HCT116 (cell line): ENCODE measurements around the gene LDHAL6B. TPM values are rescaled to one million over a fixed set of nuclear protein-coding genes. Genes with fewer than 3 reads are reported as not detected.
"Not testable (repeated sequence)": the region's sequence is repeated elsewhere in the genome, so short reads cannot be mapped to it uniquely, and the experiment has no call there.

Experiments
- ATAC-seq: fragments of 200-7000 bp; cut with Tn5 transposase; 2 replicates; pipeline ENCODE4 v1.9.1; 2020; ENCODE audit warnings: mild to moderate bottlenecking, moderate library complexity
- BruUV-seq: library from RNA; stranded (reverse); fragments of 400-500 nt; replicated peaks from 2 replicates; lab custom pipeline; 2021; lab: Mats Ljungman, UMichigan
- CTCF ChIA-PET: fragments of 300-600 bp; sonication (Branson Sonifier 250); formaldehyde crosslinking; loops from one replicate; lab custom pipeline; 2021; ENCODE audit warnings: antibody characterized with exemption; lab: Charles Lee
- POLR2A ChIA-PET: fragments of 300-600, 350-600 bp; sonication (Branson Sonifier 250); formaldehyde crosslinking; loops from one replicate; lab custom pipeline; 2021; ENCODE audit warnings: antibody characterized with exemption; lab: Charles Lee
- RAD21 ChIA-PET, 2 experiments: fragments of 300-600 bp; sonication (Branson Sonifier 250); formaldehyde crosslinking; loops; one replicate each; lab custom pipeline; 2023; ENCODE audit warnings: low total read pairs in 2 of 2; ENCODE audit not compliant: uncharacterized antibody in 2 of 2, unreplicated experiment in 2 of 2, low non-redundant PET in 1 of 2; lab: Charles Lee
- DNase-seq: peaks from one replicate; pipeline ENCODE4 v3.0.0-alpha.2; 2010; ENCODE audit warnings: low read depth, low spot score
- H2AFZ ChIP-seq: fragments of 200-600 bp; shearing (Covaris generic), sonication (generic); 2 replicates; pipeline ENCODE4 v1.6.1; 2017; ENCODE audit warnings: low read depth, mixed run types, mixed read lengths, antibody characterized with exemption, low read length; ENCODE audit not compliant: poor library complexity, severe bottlenecking
- H3K27ac ChIP-seq: 2 replicates; pipeline ENCODE4 v1.5.1; 2012; ENCODE audit warnings: low read depth, low read length
- H3K27me3 ChIP-seq: fragments of 200-600 bp; sonication (generic); 2 replicates; pipeline ENCODE4 v1.6.1; 2016; ENCODE audit warnings: mixed run types, low read length, mixed read lengths; ENCODE audit not compliant: insufficient read depth
- H3K36me3 ChIP-seq, 2 experiments: fragments of 200-500 bp in 1 of 2; fragments of 200-600 bp in 1 of 2; sonication (Bioruptor generic) in 1 of 2; sonication (generic) in 1 of 2; 2 replicates each; pipeline versions ENCODE4 v1.5.1 to v1.6.1; 2014 to 2016; ENCODE audit warnings: low read length in 2 of 2, inconsistent platforms in 1 of 2, mixed read lengths in 1 of 2, mixed run types in 1 of 2; ENCODE audit not compliant: insufficient read depth in 2 of 2, control insufficient read depth in 1 of 2
- H3K4me1 ChIP-seq, 2 experiments: fragments of 200-600 bp in 1 of 2; sonication (generic) in 1 of 2; 2 replicates each; pipeline versions ENCODE4 v1.5.1 to v1.6.1; 2012 to 2017; ENCODE audit warnings: low read length in 2 of 2, inconsistent platforms in 1 of 2, mild to moderate bottlenecking in 1 of 2, mixed read lengths in 1 of 2, mixed run types in 1 of 2, moderate library complexity in 1 of 2; ENCODE audit not compliant: insufficient read depth in 2 of 2, control insufficient read depth in 1 of 2
- H3K4me2 ChIP-seq: fragments of 200-600 bp; sonication (generic); 2 replicates; pipeline ENCODE4 v1.6.1; 2017; ENCODE audit warnings: mixed run types, low read length, mixed read lengths
- H3K4me3 ChIP-seq, 2 experiments: fragments of 200-600 bp in 1 of 2; sonication (generic) in 1 of 2; replicated peaks in 1 of 2; 2 replicates each; pipeline ENCODE4 v1.5.1; 2011 to 2016; ENCODE audit warnings: low read length in 2 of 2, control low read depth in 1 of 2, low read depth in 1 of 2, mild to moderate bottlenecking in 1 of 2, mixed read lengths in 1 of 2, mixed run types in 1 of 2
- H3K79me2 ChIP-seq: fragments of 200-600 bp; sonication (generic); 2 replicates; pipeline ENCODE4 v1.6.1; 2017; ENCODE audit warnings: mild to moderate bottlenecking, mixed run types, low read length, moderate library complexity, mixed read lengths; ENCODE audit not compliant: insufficient read depth
- H3K9ac ChIP-seq: fragments of 200-600 bp; sonication (generic); 2 replicates; pipeline ENCODE4 v1.6.1; 2016; ENCODE audit warnings: low read length, mixed read lengths
- H3K9me2 ChIP-seq: fragments of 200-600 bp; sonication (generic), shearing (Covaris generic); 2 replicates; pipeline ENCODE4 v1.6.1; 2017; ENCODE audit warnings: mixed run types, mild to moderate bottlenecking, moderate library complexity; ENCODE audit not compliant: insufficient read depth
- H3K9me3 ChIP-seq, 2 experiments: fragments of 200-500 bp in 1 of 2; fragments of 200-600 bp in 1 of 2; sonication (Bioruptor generic) in 1 of 2; sonication (generic) in 1 of 2; 2 replicates each; pipeline ENCODE4 v1.6.1; 2014 to 2017; ENCODE audit warnings: low read length in 2 of 2, mixed read lengths in 2 of 2, inconsistent platforms in 1 of 2, low read depth in 1 of 2, mild to moderate bottlenecking in 1 of 2, mixed run types in 1 of 2, moderate library complexity in 1 of 2; ENCODE audit not compliant: control insufficient read depth in 1 of 2, insufficient read depth in 1 of 2
- H4K20me1 ChIP-seq: fragments of 200-600 bp; sonication (generic), shearing (Covaris generic); 2 replicates; pipeline ENCODE4 v1.6.1; 2017; ENCODE audit warnings: mixed run types, mild to moderate bottlenecking, moderate library complexity; ENCODE audit not compliant: insufficient read depth
- ELF1 ChIP-seq: IDR thresholded peaks from 2 replicates; pipeline ENCODE4 v1.6.1; 2012; ENCODE audit warnings: low read depth, borderline replicate concordance
- EZH2 ChIP-seq: fragments of 200-600 bp; sonication (generic); IDR thresholded peaks from 2 replicates; pipeline ENCODE4 v1.6.1; 2017; ENCODE audit warnings: antibody characterized with exemption, mixed run types
- EZH2phosphoT487 ChIP-seq: fragments of 200-600 bp; IDR thresholded peaks from 2 replicates; pipeline ENCODE4 v1.6.1; 2018; ENCODE audit warnings: antibody characterized with exemption, borderline replicate concordance
- FOSL1 ChIP-seq: IDR thresholded peaks from 2 replicates; pipeline ENCODE4 v1.6.1; 2012; ENCODE audit warnings: low read depth
- JUND ChIP-seq: IDR thresholded peaks from 2 replicates; pipeline ENCODE4 v1.6.1; 2012
- RAD21 ChIP-seq: IDR thresholded peaks from 2 replicates; pipeline ENCODE4 v1.6.1; 2012; ENCODE audit warnings: low read depth, mild to moderate bottlenecking
- SIN3A ChIP-seq: IDR thresholded peaks from 2 replicates; pipeline ENCODE4 v1.6.1; 2012; ENCODE audit warnings: low read depth
- SP1 ChIP-seq: IDR thresholded peaks from 2 replicates; pipeline ENCODE4 v1.6.1; 2012; ENCODE audit warnings: low read depth
- SRF ChIP-seq: IDR thresholded peaks from 2 replicates; pipeline ENCODE4 v1.6.1; 2012; ENCODE audit warnings: low read depth
- TCF7L2 ChIP-seq: IDR thresholded peaks from 2 replicates; pipeline ENCODE4 v1.7.0; 2011; ENCODE audit warnings: borderline replicate concordance, inconsistent platforms; ENCODE audit not compliant: insufficient read depth, insufficient read length; ENCODE audit errors: extremely low read depth
- YY1 ChIP-seq: IDR thresholded peaks from 2 replicates; pipeline ENCODE4 v1.6.1; 2011; ENCODE audit warnings: low read length, low read depth, moderate library complexity, mild to moderate bottlenecking; ENCODE audit not compliant: insufficient replicate concordance; ENCODE audit errors: extremely low read depth
- ZFX ChIP-seq: fragments of 450-650 bp; IDR thresholded peaks from 2 replicates; pipeline ENCODE4 v1.6.1; 2017
- ZNF274 ChIP-seq: fragments of 200-500 bp; sonication (Bioruptor generic); IDR thresholded peaks from 2 replicates; pipeline ENCODE4 v1.6.1; 2014; ENCODE audit warnings: mild to moderate bottlenecking, low read depth, low read length, inconsistent platforms
- intact Hi-C: fragments of 100-400 bp; cut with micrococcal nuclease; formaldehyde crosslinking; loops from 2 replicates; pipeline ENCODE4 v1.10.0; 2022
- total RNA-seq: library from RNA; stranded (reverse); gene quantifications from one replicate; pipeline ENCODE4 v1.2.1, GENCODE V29; 2021; ENCODE audit not compliant: unreplicated experiment
- TF ChIP-seq, protein P1 (sequence below), 3 experiments: fragments of 200-600 bp in 1 of 3; sonication (generic) in 1 of 3; IDR thresholded peaks in 2 of 3; conservative IDR thresholded peaks in 1 of 3; 2 replicates each; pipeline ENCODE4 v1.5.1; 2012 to 2017; ENCODE audit warnings: low read depth in 2 of 3, low read length in 2 of 3, antibody characterized with exemption in 1 of 3, borderline replicate concordance in 1 of 3, control low read depth in 1 of 3, mild to moderate bottlenecking in 1 of 3, mixed read lengths in 1 of 3, mixed run types in 1 of 3, moderate library complexity in 1 of 3; ENCODE audit not compliant: insufficient read depth in 1 of 3
- TF ChIP-seq, protein P2 (sequence below): IDR thresholded peaks from 2 replicates; pipeline ENCODE4 v1.6.1; 2012
- TF ChIP-seq, protein P3 (sequence below): IDR thresholded peaks from 2 replicates; pipeline ENCODE4 v1.6.1; 2011; ENCODE audit warnings: mild to moderate bottlenecking, low read length, moderate library complexity; ENCODE audit not compliant: insufficient replicate concordance; ENCODE audit errors: extremely low read depth

Gene LDHAL6B
- total RNA-seq, 1 experiment from 2014 or later: not detected

DNA sequence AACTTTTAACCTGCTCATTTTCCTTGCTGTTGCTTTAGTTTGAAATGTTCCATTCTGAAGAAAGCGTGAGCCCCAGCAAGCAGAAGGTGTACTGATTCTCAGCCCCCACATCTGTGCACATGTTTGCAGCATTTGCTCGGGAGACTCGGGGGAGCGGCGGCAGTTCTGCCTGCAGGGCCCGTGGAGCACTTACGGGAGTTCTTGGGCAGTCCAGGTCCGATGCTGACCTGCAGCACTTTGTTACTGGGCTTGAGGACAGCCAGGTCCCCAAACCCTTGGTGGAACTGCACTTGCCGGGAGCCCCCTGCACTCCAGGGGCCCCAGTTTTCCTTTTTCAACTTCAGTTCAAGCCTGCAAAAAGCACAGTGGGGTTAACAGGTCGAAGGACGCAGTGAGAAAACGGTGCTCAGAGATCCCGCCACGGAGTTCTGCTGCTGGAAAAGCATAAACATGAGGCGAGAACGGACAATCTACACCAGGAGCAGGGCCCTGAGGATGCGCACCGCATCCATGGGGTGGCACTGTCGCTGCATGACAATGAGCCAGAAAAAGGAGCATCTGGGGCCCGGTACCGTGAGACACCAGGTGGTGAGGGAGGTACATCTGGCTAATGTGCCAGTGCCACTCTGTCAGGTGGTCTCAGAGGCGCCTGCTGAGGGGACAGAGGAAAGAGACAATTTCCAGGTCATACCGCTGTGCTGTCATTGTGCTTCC lies 45.6 kb upstream of the LDHAL6B start:
- Histone ChIP-seq H3K9ac (no peak overlapping the region), H3K4me1 (peaks cover 8 to 9% of the 10 kb centered on the region in 2 experiments), H3K36me3 (peaks cover 7 to 13% of the 10 kb centered on the region in 2 experiments; a peak in 3 of 4 replicates), H3K4me2 (no peak overlapping the region), H4K20me1 (no peaks in the 10 kb centered on the region), H2AFZ (no peak overlapping the region), H3K4me3 (no peak overlapping the region), H3K79me2 (no peaks in the 10 kb centered on the region), H3K9me2 (no peaks in the 10 kb centered on the region), H3K9me3 (no peaks in the 10 kb centered on the region), H3K27ac (no peak overlapping the region), H3K27me3 (no peaks in the 10 kb centered on the region)
- CTCF ChIA-PET: interaction anchor here (1.1 to 1.9 kb wide), 3 partner anchors 333 to 368 kb away, joined by 4 to 10 read pairs (median 5); no protein-coding TSS in a partner anchor
- intact Hi-C loops: loop anchor here (2.0 kb wide), 2 partner anchors 332 to 340 kb away; no protein-coding TSS in a partner anchor
- peak; percentile 98 for ATAC-seq
- TF ChIP-seq JUND (no peak), EZH2 (no peak), EZH2phosphoT487 (no peak), ZNF274 (no peak), RAD21 (peak; percentile 74), FOSL1 (no peak), SIN3A (no peak), ZFX (no peak), SP1 (no peak), TCF7L2 (no peak), YY1 (no peak), ELF1 (no peak), SRF (no peak)
- TF ChIP-seq, protein P1, sequence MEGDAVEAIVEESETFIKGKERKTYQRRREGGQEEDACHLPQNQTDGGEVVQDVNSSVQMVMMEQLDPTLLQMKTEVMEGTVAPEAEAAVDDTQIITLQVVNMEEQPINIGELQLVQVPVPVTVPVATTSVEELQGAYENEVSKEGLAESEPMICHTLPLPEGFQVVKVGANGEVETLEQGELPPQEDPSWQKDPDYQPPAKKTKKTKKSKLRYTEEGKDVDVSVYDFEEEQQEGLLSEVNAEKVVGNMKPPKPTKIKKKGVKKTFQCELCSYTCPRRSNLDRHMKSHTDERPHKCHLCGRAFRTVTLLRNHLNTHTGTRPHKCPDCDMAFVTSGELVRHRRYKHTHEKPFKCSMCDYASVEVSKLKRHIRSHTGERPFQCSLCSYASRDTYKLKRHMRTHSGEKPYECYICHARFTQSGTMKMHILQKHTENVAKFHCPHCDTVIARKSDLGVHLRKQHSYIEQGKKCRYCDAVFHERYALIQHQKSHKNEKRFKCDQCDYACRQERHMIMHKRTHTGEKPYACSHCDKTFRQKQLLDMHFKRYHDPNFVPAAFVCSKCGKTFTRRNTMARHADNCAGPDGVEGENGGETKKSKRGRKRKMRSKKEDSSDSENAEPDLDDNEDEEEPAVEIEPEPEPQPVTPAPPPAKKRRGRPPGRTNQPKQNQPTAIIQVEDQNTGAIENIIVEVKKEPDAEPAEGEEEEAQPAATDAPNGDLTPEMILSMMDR (IDR thresholded peaks at IDR 0.05 in 2 of 3, conservative IDR thresholded peaks at IDR 0.05 in 1 of 3; ENCODE audit: borderline replicate concordance in 1 of 3, insufficient read depth in 1 of 3, low read depth in 2 of 3, low read length in 2 of 3): peak; percentile 75 to 82 (median 76)
- TF ChIP-seq, protein P2, sequence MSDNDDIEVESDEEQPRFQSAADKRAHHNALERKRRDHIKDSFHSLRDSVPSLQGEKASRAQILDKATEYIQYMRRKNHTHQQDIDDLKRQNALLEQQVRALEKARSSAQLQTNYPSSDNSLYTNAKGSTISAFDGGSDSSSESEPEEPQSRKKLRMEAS: no peak
- TF ChIP-seq, protein P3, sequence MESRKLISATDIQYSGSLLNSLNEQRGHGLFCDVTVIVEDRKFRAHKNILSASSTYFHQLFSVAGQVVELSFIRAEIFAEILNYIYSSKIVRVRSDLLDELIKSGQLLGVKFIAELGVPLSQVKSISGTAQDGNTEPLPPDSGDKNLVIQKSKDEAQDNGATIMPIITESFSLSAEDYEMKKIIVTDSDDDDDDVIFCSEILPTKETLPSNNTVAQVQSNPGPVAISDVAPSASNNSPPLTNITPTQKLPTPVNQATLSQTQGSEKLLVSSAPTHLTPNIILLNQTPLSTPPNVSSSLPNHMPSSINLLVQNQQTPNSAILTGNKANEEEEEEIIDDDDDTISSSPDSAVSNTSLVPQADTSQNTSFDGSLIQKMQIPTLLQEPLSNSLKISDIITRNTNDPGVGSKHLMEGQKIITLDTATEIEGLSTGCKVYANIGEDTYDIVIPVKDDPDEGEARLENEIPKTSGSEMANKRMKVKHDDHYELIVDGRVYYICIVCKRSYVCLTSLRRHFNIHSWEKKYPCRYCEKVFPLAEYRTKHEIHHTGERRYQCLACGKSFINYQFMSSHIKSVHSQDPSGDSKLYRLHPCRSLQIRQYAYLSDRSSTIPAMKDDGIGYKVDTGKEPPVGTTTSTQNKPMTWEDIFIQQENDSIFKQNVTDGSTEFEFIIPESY: no peak
- BruUV-seq: no TSS peak
- POLR2A ChIA-PET: no interaction called here
- no peak for DNase-seq
- RAD21 ChIA-PET: interaction anchor here (0.6 to 1.2 kb wide), 3 partner anchors 246 to 340 kb away, joined by 3 read pairs; no protein-coding TSS in a partner anchor

DNA sequence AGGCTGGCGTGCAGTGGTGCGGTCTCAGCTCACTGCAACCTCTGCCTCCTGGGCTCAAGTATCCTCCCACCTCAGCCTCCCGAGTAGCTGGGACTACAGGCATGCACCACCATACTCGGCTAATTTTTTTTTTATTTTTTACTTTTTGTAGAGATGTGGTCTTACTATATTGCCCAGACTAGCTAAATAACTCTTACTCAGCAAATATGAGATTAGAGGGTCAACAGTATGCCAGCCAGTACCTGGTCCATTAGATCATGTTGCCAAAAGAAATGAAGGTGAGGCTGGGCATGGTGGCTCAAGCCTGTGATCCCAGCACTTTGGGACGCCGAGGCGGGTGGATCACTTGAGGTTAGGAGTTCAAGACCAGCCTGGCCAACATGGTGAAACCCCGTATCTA lies 44.6 kb upstream of the LDHAL6B start:
- H3K4me3 ChIP-seq, H3K4me2 ChIP-seq, H3K9me2 ChIP-seq, H2AFZ ChIP-seq, BruUV-seq, H3K9me3 ChIP-seq, H3K79me2 ChIP-seq, H4K20me1 ChIP-seq, ATAC-seq, POLR2A ChIA-PET, H3K27ac ChIP-seq, DNase-seq, H3K9ac ChIP-seq, intact Hi-C loops, H3K27me3 ChIP-seq: not testable (repeated sequence)
- ChIA-PET CTCF (interaction anchor here (0.9 to 1.9 kb wide), 6 partner anchors 12 to 932 kb away, joined by 3 to 10 read pairs (median 5); no protein-coding TSS in a partner anchor), RAD21 (interaction anchor here (0.6 to 1.2 kb wide), 2 partner anchors 245 to 339 kb away, joined by 3 read pairs; no protein-coding TSS in a partner anchor)
- Histone ChIP-seq H3K36me3 (peaks cover 7 to 13% of the 10 kb centered on the region in 2 experiments; a peak in 3 of 4 replicates), H3K4me1 (peaks cover 10 to 12% of the 10 kb centered on the region in 2 experiments)
